H1 (cell line): Measurements from ENCODE around the gene HNRNPM. TPM values are rescaled to one million over a fixed set of nuclear protein-coding genes. Genes with fewer than 3 reads are reported as not detected.
A peak's percentile ranks its signal among the peaks of the same experiment; 100 is the strongest.

Experiments
- CTCF ChIA-PET: fragments of 300-600 bp; sonication (Branson Sonifier 250); formaldehyde crosslinking; loops from one replicate; lab custom pipeline; 2021; ENCODE audit not compliant: partially characterized antibody; lab: Charles Lee
- POLR2A ChIA-PET: fragments of 300-600 bp; sonication (Branson Sonifier 250); formaldehyde crosslinking; loops from one replicate; lab custom pipeline; 2021; ENCODE audit warnings: inconsistent platforms; ENCODE audit not compliant: partially characterized antibody; lab: Charles Lee
- DNase-seq, 2 experiments: peaks; one replicate each; pipeline versions ENCODE4 v3.0.0 to v3.0.0-alpha.2; 2010 to 2022; ENCODE audit warnings: low spot score in 2 of 2, low read depth in 1 of 2, mixed read lengths in 1 of 2
- FAIRE-seq: peaks from 2 replicates; lab custom pipeline; 2011; peaks lifted over from hg19 to GRCh38; lab: Jason Lieb, UNC
- H2AFZ ChIP-seq: 2 replicates; pipeline ENCODE4 v1.8.1; 2012; ENCODE audit warnings: low read length, inconsistent platforms
- H2AK5ac ChIP-seq: 2 replicates; pipeline ENCODE4 v1.6.1; 2013; ENCODE audit warnings: low read depth, low read length
- H2BK120ac ChIP-seq: replicated peaks from 2 replicates; pipeline ENCODE3; 2013; ENCODE audit warnings: low read depth, low read length, inconsistent platforms
- H2BK12ac ChIP-seq: 2 replicates; pipeline ENCODE4 v1.6.1; 2013; ENCODE audit warnings: low read depth, low read length
- H2BK15ac ChIP-seq: 2 replicates; pipeline ENCODE4 v1.6.1; 2013; ENCODE audit warnings: low read length
- H2BK20ac ChIP-seq: 2 replicates; pipeline ENCODE4 v1.6.1; 2013; ENCODE audit warnings: low read length
- H2BK5ac ChIP-seq: 2 replicates; pipeline ENCODE4 v1.6.1; 2013; ENCODE audit warnings: low read depth, low read length
- H3K14ac ChIP-seq: 2 replicates; pipeline ENCODE4 v1.6.1; 2013; ENCODE audit warnings: inconsistent platforms; ENCODE audit not compliant: insufficient read length
- H3K18ac ChIP-seq: 2 replicates; pipeline ENCODE4 v1.6.1; 2013; ENCODE audit warnings: low read length; ENCODE audit errors: extremely low read depth
- H3K23ac ChIP-seq: 2 replicates; pipeline ENCODE4 v1.6.1; 2013; ENCODE audit warnings: inconsistent platforms; ENCODE audit not compliant: insufficient read length
- H3K23me2 ChIP-seq: 2 replicates; pipeline ENCODE4 v1.6.1; 2013; ENCODE audit warnings: low read depth, low read length
- H3K27ac ChIP-seq: 2 replicates; pipeline ENCODE4 v1.6.1; 2011; ENCODE audit warnings: low read depth, low read length, inconsistent platforms
- H3K27me3 ChIP-seq, 4 experiments: replicated peaks in 1 of 4; 1 replicate in 1 of 4; 2 replicates in 3 of 4; pipeline versions ENCODE4 v1.6.1 to v1.8.1; 2011 to 2013; ENCODE audit warnings: low read length in 3 of 4, mild to moderate bottlenecking in 3 of 4, inconsistent platforms in 2 of 4, mixed read lengths in 2 of 4, moderate library complexity in 1 of 4; ENCODE audit not compliant: control insufficient read depth in 3 of 4, insufficient read depth in 3 of 4; ENCODE audit errors: extremely low read depth in 1 of 4
- H3K36me3 ChIP-seq, 4 experiments: 2 replicates each; pipeline versions ENCODE4 v1.6.1 to v1.8.1; 2011 to 2013; ENCODE audit warnings: mild to moderate bottlenecking in 4 of 4, low read length in 3 of 4, moderate library complexity in 2 of 4, control low read depth in 1 of 4, inconsistent platforms in 1 of 4; ENCODE audit not compliant: insufficient read depth in 4 of 4, control insufficient read depth in 2 of 4
- H3K4ac ChIP-seq: replicated peaks from 2 replicates; pipeline ENCODE3; 2013; ENCODE audit warnings: low read length, low read depth, mixed read lengths, inconsistent platforms; ENCODE audit not compliant: insufficient read length
- H3K4me1 ChIP-seq, 4 experiments: replicated peaks in 1 of 4; 1 replicate in 1 of 4; 2 replicates in 3 of 4; pipeline versions ENCODE4 v1.6.1 to v1.8.1; 2011 to 2013; ENCODE audit warnings: low read length in 3 of 4, inconsistent platforms in 2 of 4, mixed read lengths in 1 of 4; ENCODE audit not compliant: insufficient read depth in 4 of 4, control insufficient read depth in 3 of 4
- H3K4me2 ChIP-seq, 2 experiments: 2 replicates each; pipeline versions ENCODE4 v1.6.1 to v1.8.1; 2011 to 2013; ENCODE audit warnings: low read depth in 2 of 2, low read length in 2 of 2, control low read depth in 1 of 2, inconsistent platforms in 1 of 2, mild to moderate bottlenecking in 1 of 2; ENCODE audit not compliant: insufficient read depth in 1 of 2
- H3K4me3 ChIP-seq, 4 experiments: fragments of 200-600, 300-600 bp in 1 of 4; sonication (generic), shearing (Covaris generic), sonication (Bioruptor Twin) in 1 of 4; 2 replicates each; pipeline versions ENCODE4 v1.5.1 to v1.8.1; 2011 to 2016; ENCODE audit warnings: low read length in 4 of 4, low read depth in 3 of 4, control low read depth in 2 of 4, inconsistent platforms in 2 of 4, mild to moderate bottlenecking in 2 of 4, mixed read lengths in 1 of 4, moderate library complexity in 1 of 4; ENCODE audit not compliant: insufficient read depth in 2 of 4; ENCODE audit errors: extremely low read depth in 1 of 4
- H3K56ac ChIP-seq: replicated peaks from 2 replicates; pipeline ENCODE3; 2013; ENCODE audit warnings: low read depth, mild to moderate bottlenecking, mixed read lengths, low read length, inconsistent platforms; ENCODE audit not compliant: insufficient read length
- H3K79me1 ChIP-seq: 2 replicates; pipeline ENCODE4 v1.6.1; 2013; ENCODE audit warnings: low read depth, low read length, control low read depth
- H3K79me2 ChIP-seq, 2 experiments: 2 replicates each; pipeline versions ENCODE4 v1.6.1 to v1.8.1; 2012 to 2013; ENCODE audit warnings: low read length in 2 of 2, mild to moderate bottlenecking in 2 of 2, inconsistent platforms in 1 of 2; ENCODE audit not compliant: insufficient read depth in 2 of 2, control insufficient read depth in 1 of 2
- H3K9ac ChIP-seq, 4 experiments: replicated peaks in 1 of 4; 1 replicate in 1 of 4; 2 replicates in 3 of 4; pipeline versions ENCODE4 v1.6.1 to v1.8.1; 2011 to 2013; ENCODE audit warnings: low read depth in 3 of 4, low read length in 3 of 4, control low read depth in 2 of 4, mild to moderate bottlenecking in 2 of 4, moderate library complexity in 2 of 4, inconsistent platforms in 1 of 4; ENCODE audit errors: extremely low read depth in 1 of 4
- H3K9me3 ChIP-seq, 2 experiments: 2 replicates each; pipeline versions ENCODE4 v1.6.1 to v1.8.1; 2012 to 2013; ENCODE audit warnings: mild to moderate bottlenecking in 2 of 2, moderate library complexity in 2 of 2, control low read depth in 1 of 2, inconsistent platforms in 1 of 2, low read depth in 1 of 2, low read length in 1 of 2, mixed read lengths in 1 of 2; ENCODE audit not compliant: insufficient read depth in 2 of 2
- H4K20me1 ChIP-seq, 2 experiments: replicated peaks in 1 of 2; 2 replicates each; pipeline versions ENCODE3 to v1.8.1; 2011 to 2013; ENCODE audit warnings: inconsistent platforms in 2 of 2, low read length in 2 of 2, mild to moderate bottlenecking in 1 of 2; ENCODE audit not compliant: insufficient read depth in 2 of 2, control insufficient read depth in 1 of 2
- H4K5ac ChIP-seq: 2 replicates; pipeline ENCODE4 v1.6.1; 2013; ENCODE audit warnings: low read length, low read depth, mixed read lengths, inconsistent platforms; ENCODE audit not compliant: insufficient read length
- H4K8ac ChIP-seq: 2 replicates; pipeline ENCODE4 v1.8.0; 2013; ENCODE audit warnings: mild to moderate bottlenecking, moderate library complexity, low read length, inconsistent platforms; ENCODE audit not compliant: insufficient read depth; ENCODE audit errors: extremely low read depth
- H4K91ac ChIP-seq: replicated peaks from 2 replicates; pipeline ENCODE3; 2013; ENCODE audit warnings: low read length, mixed read lengths, inconsistent platforms; ENCODE audit not compliant: insufficient read length
- EP300 ChIP-seq, 2 experiments: IDR thresholded peaks; 1 replicate in 1 of 2; 2 replicates in 1 of 2; pipeline ENCODE4 v1.6.1; 2011 to 2012; ENCODE audit warnings: low read depth in 2 of 2, low read length in 2 of 2, mild to moderate bottlenecking in 2 of 2, borderline replicate concordance in 1 of 2, inconsistent platforms in 1 of 2, moderate library complexity in 1 of 2
- FOSL1 ChIP-seq: IDR thresholded peaks from 2 replicates; pipeline ENCODE4 v1.6.1; 2011; ENCODE audit warnings: mild to moderate bottlenecking, low read depth, low read length, moderate library complexity; ENCODE audit not compliant: insufficient read depth
- HDAC2 ChIP-seq, 2 experiments: fragments of 300-600 bp in 1 of 2; sonication (generic) in 1 of 2; IDR thresholded peaks; 2 replicates each; pipeline ENCODE4 v1.6.1; 2011 to 2012; ENCODE audit warnings: low read depth in 2 of 2, low read length in 2 of 2, mild to moderate bottlenecking in 2 of 2, moderate library complexity in 2 of 2, borderline replicate concordance in 1 of 2, inconsistent platforms in 1 of 2
- JUND ChIP-seq: IDR thresholded peaks from 2 replicates; pipeline ENCODE4 v1.6.1; 2011; ENCODE audit warnings: mild to moderate bottlenecking, improper control_type of control experiment, low read length
- KDM1A ChIP-seq: fragments of 200-600, 300-600 bp; sonication (generic); IDR thresholded peaks from 2 replicates; pipeline ENCODE4 v1.7.1; 2016; ENCODE audit warnings: mild to moderate bottlenecking, low read length, borderline replicate concordance
- RFX5 ChIP-seq: IDR thresholded peaks from 2 replicates; pipeline ENCODE4 v1.6.1; 2011; ENCODE audit warnings: low read depth, low read length, improper control_type of control experiment, borderline replicate concordance
- RNF2 ChIP-seq: fragments of 200-900, 300-1000 bp; sonication (generic); IDR thresholded peaks from 2 replicates; pipeline ENCODE4 v1.7.1; 2016; ENCODE audit warnings: borderline replicate concordance, low read depth, mild to moderate bottlenecking, antibody characterized with exemption, low read length; ENCODE audit not compliant: poor library complexity, severe bottlenecking; ENCODE audit errors: missing control alignments
- SAP30 ChIP-seq: fragments of 300-600 bp; sonication (generic); IDR thresholded peaks from 2 replicates; pipeline ENCODE4 v1.7.1; 2012; ENCODE audit warnings: low read length, moderate library complexity, mild to moderate bottlenecking, inconsistent platforms; ENCODE audit not compliant: insufficient read depth, insufficient replicate concordance
- SIX5 ChIP-seq: IDR thresholded peaks from 2 replicates; pipeline ENCODE4 v1.6.1; 2011; ENCODE audit warnings: mild to moderate bottlenecking, low read depth, low read length
- TAF1 ChIP-seq: IDR thresholded peaks from 2 replicates; pipeline ENCODE4 v1.6.1; 2011; ENCODE audit warnings: mild to moderate bottlenecking, low read depth, low read length
- WGBS, 2 experiments: shearing (Covaris generic) in 1 of 2; methylation state at CpG; one replicate each; pipeline versions ENCODE4 v1.1.6 to v1.1.7; 2013 to 2015; ENCODE audit warnings: low lambda C conversion rate in 2 of 2, mixed read lengths in 2 of 2, inconsistent platforms in 1 of 2, low coverage in 1 of 2, missing lambda C conversion rate in 1 of 2; ENCODE audit not compliant: insufficient replicate concordance in 2 of 2, insufficient coverage in 1 of 2, insufficient read length in 1 of 2; ENCODE audit errors: extremely low coverage in 1 of 2, missing lambda C conversion rate in 1 of 2; 5-methylcytosine and 5-hydroxymethylcytosine counted together
- polyA plus RNA-seq, 7 experiments: library from polyadenylated mRNA; depleted of rRNA in 3 of 7; stranded (reverse) in 5 of 7; unstranded in 2 of 7; fragments of >200 nt in 5 of 7; fragments of 200-250 nt in 2 of 7; gene quantifications; 1 replicate in 5 of 7; 2 replicates in 1 of 7; 4 replicates in 1 of 7; pipeline versions ENCODE4 v1.2.1 to v1.2.3, GENCODE V29; 2011 to 2013; ENCODE audit warnings: missing spikeins in 2 of 7, mixed read lengths in 2 of 7
- total RNA-seq: library from RNA; stranded (reverse); fragmentation: NEBNext Ultra II Directional; extraction: Animal tissue kit (Norgen Biotek cat#: 25700); gene quantifications from 2 replicates; pipeline ENCODE4 v1.2.1, GENCODE V29; 2021

Gene HNRNPM
- total and polyA plus RNA-seq, 2 of the 8 experiments (the other 6 are each of a cell fraction or from before 2014, with no cell fraction given), result 375 to 474 TPM

DNA sequence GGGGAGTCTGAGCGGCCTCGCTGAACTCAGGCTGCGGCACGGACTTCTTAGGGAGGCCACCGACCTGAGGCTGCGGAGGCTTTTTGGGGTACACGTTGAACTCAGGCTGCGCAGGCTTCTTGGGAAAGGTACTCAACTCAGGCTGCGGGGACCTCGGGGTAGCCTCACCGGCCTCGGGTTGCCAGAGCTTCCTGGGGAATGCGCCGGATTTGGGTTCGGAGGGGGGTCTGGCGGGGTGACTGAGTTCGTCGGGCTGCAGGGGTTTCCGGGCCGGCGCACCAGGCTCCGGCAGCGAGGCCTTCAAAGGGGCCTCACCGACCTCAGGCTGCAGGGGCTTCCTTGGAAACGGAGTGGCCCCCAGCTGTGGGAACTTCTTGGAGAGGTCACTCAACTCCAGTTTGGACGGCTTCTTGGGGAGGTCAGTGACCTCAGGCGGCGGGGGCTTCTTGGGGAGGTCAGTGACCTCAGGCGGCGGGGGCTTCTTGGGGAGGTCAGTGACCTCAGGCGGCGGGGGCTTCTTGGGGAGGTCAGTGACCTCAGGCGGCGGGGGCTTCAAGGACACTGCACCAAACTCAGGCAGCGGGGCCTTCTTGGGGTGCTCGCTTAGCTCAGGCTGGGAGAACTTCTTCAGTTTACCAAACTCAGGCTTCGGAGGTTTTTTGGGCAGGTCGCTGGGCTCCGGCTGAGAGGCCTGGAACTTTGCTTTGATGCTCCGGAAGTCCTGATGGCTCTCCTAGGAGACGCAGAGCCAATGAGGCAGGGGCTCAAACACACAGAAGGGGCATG is 54.5 kb downstream of the HNRNPM start:
- 90% methylated on average over 36 of the region's 41 CpGs; no CpG with 5 or more reads in 1 of the 2 experiments for WGBS, 2 experiments
- Histone ChIP-seq H3K79me2 (no peaks in the 10 kb centered on the region), H3K14ac (no peak overlapping the region), H4K8ac (peak overlapping the region; percentile 39; the same call in 1 of the 2 replicates), H3K56ac (no peak overlapping the region), H3K23me2 (no peaks in the 10 kb centered on the region; the same call in 1 of the 2 replicates), H2BK5ac (no peak overlapping the region), H4K20me1 (no peaks in the 10 kb centered on the region), H3K36me3 (no peaks in the 10 kb centered on the region), H3K4me1 (peaks cover 0 to 9% (median 3%) of the 10 kb centered on the region in 4 experiments; a peak in 3 of 7 replicates), H3K27ac (no peak overlapping the region), H3K9ac (no peak overlapping the region), H3K18ac (no peak overlapping the region; the same call in 1 of the 2 replicates), H3K4me2 (no peak overlapping the region), H3K23ac (no peak overlapping the region), H3K27me3 (no peaks in the 10 kb centered on the region), H3K9me3 (no peaks in the 10 kb centered on the region), H3K79me1 (no peaks in the 10 kb centered on the region; the same call in 1 of the 2 replicates), H3K4me3 (no peak overlapping the region), H2BK20ac (no peak overlapping the region), H4K91ac (no peak overlapping the region), H4K5ac (no peak overlapping the region), H2BK120ac (no peak overlapping the region), H2AFZ (no peak overlapping the region), H2BK12ac (no peak overlapping the region), H2BK15ac (no peak overlapping the region), H3K4ac (no peak overlapping the region), H2AK5ac (no peak overlapping the region)
- FAIRE-seq (no peak), DNase-seq (no peak)
- POLR2A ChIA-PET, result interaction anchor here (0.7 to 2.4 kb wide), 9 partner anchors 7 to 77 kb away, joined by 3 to 14 read pairs (median 5); partner anchors contain the start of gene ZNF414
- CTCF ChIA-PET, result interaction anchor here (0.7 to 1.6 kb wide), 7 partner anchors 8 to 80 kb away, joined by 3 to 8 read pairs (median 4); no protein-coding TSS in a partner anchor
- TF ChIP-seq SIX5 (no peak), RNF2 (no peak), TAF1 (no peak), FOSL1 (no peak), RFX5 (no peak), JUND (no peak), EP300 (IDR thresholded peaks at IDR 0.05; ENCODE audit: borderline replicate concordance in 1 of 2, low read depth in 2 of 2, low read length in 2 of 2) (no peak), KDM1A (no peak), HDAC2 (IDR thresholded peaks at IDR 0.05; ENCODE audit: borderline replicate concordance in 1 of 2, low read depth in 2 of 2, low read length in 2 of 2) (no peak), SAP30 (no peak)
